ENCODE results near the gene GFER. TPM values are rescaled to one million over a fixed set of nuclear protein-coding genes. Genes with fewer than 3 reads are reported as not detected.

GFER gene
- total and polyA plus RNA-seq, 9 of the 15 experiments (the other 6 are each of a cell fraction or from before 2014, with no cell fraction given), result 4.3 to 53.7 (median 19.8) TPM

GRCh38 chr16:1964506-1965395 lies 19.2 kb upstream of the GFER start, which contains the start of gene RPS2 (continued):
- peak; percentile 67 to 69; a peak in 2 of 4 replicates for TF ChIP-seq FOXK2 (conservative IDR thresholded peaks at IDR 0.05 in 1 of 2, IDR thresholded peaks at IDR 0.05 in 1 of 2; ENCODE audit: low read depth in 2 of 2)
- TF ChIP-seq TCFL5 (CRISPR knock-in tag; conservative IDR thresholded peaks at IDR 0.05), result no peak
- peak; percentile 96 for TF ChIP-seq VEZF1 (CRISPR knock-in tag; IDR thresholded peaks at IDR 0.05)
- no peak for TF ChIP-seq SPI1 (IDR thresholded peaks at IDR 0.05; ENCODE audit: borderline replicate concordance, low read depth, low read length)
- no peak for TF ChIP-seq ZNF695 (CRISPR knock-in tag; IDR thresholded peaks at IDR 0.05)
- no peak for TF ChIP-seq ZNF696 (CRISPR knock-in tag; conservative IDR thresholded peaks at IDR 0.05)
- no peak for TF ChIP-seq IRF1 (CRISPR knock-in tag; IDR thresholded peaks at IDR 0.05; ENCODE audit: borderline replicate concordance)
- TF ChIP-seq ATF3 (IDR thresholded peaks at IDR 0.05), result no peak
- TF ChIP-seq ATF3 (CRISPR knock-in tag; conservative IDR thresholded peaks at IDR 0.05), result no peak; the same call in none of the 2 replicates
- peak; percentile 72; the same call in 1 of the 2 replicates for TF ChIP-seq MXI1 (IDR thresholded peaks at IDR 0.05; ENCODE audit: low read depth, low read length)
- peak; percentile 98 for TF ChIP-seq POLR2H (tag; IDR thresholded peaks at IDR 0.05; ENCODE audit: low read depth)
- TF ChIP-seq POLR2AphosphoS5 (IDR thresholded peaks at IDR 0.05; ENCODE audit: control insufficient read depth, insufficient read depth, low read depth, low read length), result peak; percentile 98
- TF ChIP-seq NUFIP1 (IDR thresholded peaks at IDR 0.05; ENCODE audit: partially characterized antibody), result no peak
- 0 out of 2 replicates have a peak, but pooled peaks have one; percentile 39 for TF ChIP-seq ZNF239 (CRISPR knock-in tag; IDR thresholded peaks at IDR 0.05)
- no peak for TF ChIP-seq MCM7 (IDR thresholded peaks at IDR 0.05)
- TF ChIP-seq ZNF507 (tag; conservative IDR thresholded peaks at IDR 0.05), result no peak
- no peak for TF ChIP-seq MCM5 (IDR thresholded peaks at IDR 0.05; ENCODE audit: low read depth)
- peak; percentile 10 for TF ChIP-seq ZBTB17 (CRISPR knock-in tag; IDR thresholded peaks at IDR 0.05)
- TF ChIP-seq TEAD2 (tag; IDR thresholded peaks at IDR 0.05), result no peak
- TF ChIP-seq TRIM25 (IDR thresholded peaks at IDR 0.05; ENCODE audit: borderline replicate concordance), result no peak
